Measurements from ENCODE around the gene KIAA0586. TPM values are rescaled to one million over a fixed set of nuclear protein-coding genes. Genes with fewer than 3 reads are reported as not detected.
A peak's percentile ranks its signal among the peaks of the same experiment; 100 is the strongest.

KIAA0586 gene
- polyA plus RNA-seq, 3 donors from 2014 or later: 5.4 to 26.4 (median 10.1) TPM

DNA sequence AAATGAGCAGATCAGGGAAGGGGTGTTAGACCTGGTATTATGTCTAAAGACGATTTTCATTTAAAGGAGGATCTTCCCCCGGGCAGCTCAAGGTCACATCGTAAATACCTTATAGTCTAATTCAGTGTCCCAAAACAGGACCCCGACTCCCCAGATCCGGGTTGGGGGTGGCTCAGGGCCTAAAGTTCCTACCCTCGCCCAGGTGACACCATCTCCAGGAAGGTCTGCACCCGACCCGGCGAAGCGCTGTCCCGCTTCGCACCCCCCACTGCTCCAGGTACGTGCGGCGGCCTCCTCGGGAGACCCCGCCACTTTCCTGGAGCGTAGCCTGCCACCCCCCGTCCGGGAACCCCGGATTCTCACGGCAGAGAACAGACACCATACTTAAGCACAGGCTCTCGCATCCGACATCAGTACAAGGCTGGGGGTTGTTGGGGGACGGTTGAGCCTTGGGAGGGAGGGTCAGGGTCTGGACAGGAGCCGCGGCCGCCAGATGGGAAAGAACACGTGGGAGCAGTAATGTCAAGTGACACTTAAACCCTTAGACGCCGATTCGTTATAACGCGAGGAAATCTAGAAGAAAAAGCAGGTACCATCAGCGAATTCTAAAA, 744 bp upstream of the KIAA0586 start:
- H3K36me3 Mint-ChIP-seq: peaks cover under 1 to 4% (median 2%) of the 10 kb centered on the region in 3 donors
- H3K4me3 Mint-ChIP-seq: peak overlapping the region; percentile 86 to 93 (median 90)
- peaks cover 8 to 18% (median 16%) of the 10 kb centered on the region in 3 donors for H3K27me3 Mint-ChIP-seq (ENCODE audit: low read depth in 3 of 3)
- H3K27ac Mint-ChIP-seq: peak overlapping the region; percentile 93 to 99 (median 95)
- DNase-seq: no peak
- H3K9me3 Mint-ChIP-seq: peaks cover 0 to 2% (median 0%) of the 10 kb centered on the region in 6 donors
- H3K4me1 Mint-ChIP-seq: peaks cover 36 to 49% of the 10 kb centered on the region in 2 donors

DNA sequence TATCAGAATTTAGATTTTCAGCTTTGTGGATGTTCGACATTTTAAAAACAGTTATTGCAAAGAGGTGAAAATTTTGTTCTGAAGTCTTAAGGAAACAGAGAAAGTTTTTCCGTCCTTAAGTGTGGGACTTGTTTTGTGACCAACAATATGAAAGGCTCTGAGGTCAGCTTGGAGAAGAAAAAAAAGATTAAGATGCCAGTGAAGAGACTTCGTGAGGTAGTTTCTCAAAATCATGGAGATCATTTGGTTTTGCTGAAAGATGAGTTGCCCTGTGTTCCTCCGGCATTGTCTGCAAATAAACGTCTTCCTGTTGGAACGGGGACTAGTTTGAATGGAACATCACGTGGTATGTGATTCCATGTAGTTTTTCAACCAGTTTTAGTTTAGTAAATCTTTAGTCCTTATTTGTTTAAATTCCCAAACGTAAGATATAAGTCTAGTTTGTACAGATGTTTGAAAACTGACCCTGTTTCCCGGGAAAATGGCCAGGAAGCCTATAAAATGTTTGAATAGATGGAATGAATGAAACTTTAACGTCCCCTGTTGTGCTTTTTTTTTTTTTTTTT, 682 bp downstream of the KIAA0586 start:
- peaks cover 3 to 8% (median 5%) of the 10 kb centered on the region in 3 donors for H3K36me3 Mint-ChIP-seq
- peaks cover 36 to 49% of the 10 kb centered on the region in 2 donors for H3K4me1 Mint-ChIP-seq
- peaks cover 8 to 18% (median 16%) of the 10 kb centered on the region in 3 donors for H3K27me3 Mint-ChIP-seq (ENCODE audit: low read depth in 3 of 3)
- peak overlapping the region; percentile 86 to 93 (median 90) for H3K4me3 Mint-ChIP-seq
- DNase-seq: no peak
- peaks cover 0 to 2% (median 0%) of the 10 kb centered on the region in 6 donors for H3K9me3 Mint-ChIP-seq
- H3K27ac Mint-ChIP-seq: peak overlapping the region; percentile 93 to 99 (median 95)

GRCh38 chr14:58430156-58430555, 2.6 kb downstream of the KIAA0586 start:
- Mint-ChIP-seq H3K36me3 (peaks cover 12 to 24% (median 14%) of the 10 kb centered on the region in 3 donors), H3K4me3 (peak overlapping the region in 1 of 5 donors; percentile 44), H3K4me1 (peaks cover 32 to 43% of the 10 kb centered on the region in 2 donors), H3K27ac (peak overlapping the region in 4 of 6 donors; percentile 14 to 99 (median 38)), H3K9me3 (peaks cover 0 to 2% (median 0%) of the 10 kb centered on the region in 6 donors), H3K27me3 (ENCODE audit: low read depth in 3 of 3) (peaks cover 8 to 18% (median 16%) of the 10 kb centered on the region in 3 donors)
- no peak for DNase-seq

DNA sequence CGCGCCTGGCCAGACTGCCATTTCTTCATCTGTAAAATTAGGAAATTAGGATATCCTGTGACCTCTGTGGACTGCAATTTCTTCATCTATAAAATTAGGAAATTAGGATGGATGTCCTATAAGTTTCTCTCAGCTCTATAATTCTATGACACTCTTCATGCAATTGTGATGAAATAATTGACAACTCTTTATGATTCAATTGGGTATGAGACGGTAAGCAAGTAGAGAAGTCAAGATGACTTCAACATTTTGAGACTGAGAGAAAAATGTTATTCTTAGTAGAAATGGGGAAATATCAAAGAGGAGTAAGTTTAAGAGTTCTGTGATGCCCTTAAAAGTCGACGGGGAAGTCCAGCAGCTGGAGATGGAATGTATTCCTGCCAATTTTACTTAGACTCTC, 12.0 kb downstream of the KIAA0586 start:
- Mint-ChIP-seq H3K36me3 (peaks cover 8 to 36% (median 11%) of the 10 kb centered on the region in 3 donors), H3K9me3 (no peaks in the 10 kb centered on the region), H3K4me3 (no peak overlapping the region), H3K27ac (peak overlapping the region in 2 of 6 donors; percentile 2 to 30), H3K27me3 (ENCODE audit: low read depth in 3 of 3) (peaks cover 0 to 1% (median 0%) of the 10 kb centered on the region in 3 donors), H3K4me1 (peaks cover 0 to 2% of the 10 kb centered on the region in 2 donors)
- no peak for DNase-seq

- Mint-ChIP-seq H3K27me3 (ENCODE audit: low read depth in 3 of 3) (no peaks in the 10 kb centered on the region), H3K9me3 (no peaks in the 10 kb centered on the region), H3K36me3 (peaks cover 0 to 32% (median 16%) of the 10 kb centered on the region in 3 donors), H3K4me3 (no peak overlapping the region), H3K4me1 (no peaks in the 10 kb centered on the region), H3K27ac (no peak overlapping the region)
- DNase-seq: no peak
Measured at GRCh38 chr14:58444627-58445026, 17.1 kb downstream of the KIAA0586 start.

GRCh38 chr14:58455593-58456265, 28.2 kb downstream of the KIAA0586 start:
- H3K27ac Mint-ChIP-seq: peak overlapping the region in 1 of 6 donors; percentile 7
- DNase-seq: no peak
- H3K4me3 Mint-ChIP-seq: no peak overlapping the region
- H3K27me3 Mint-ChIP-seq (ENCODE audit: low read depth in 3 of 3): no peaks in the 10 kb centered on the region
- H3K36me3 Mint-ChIP-seq: peaks cover 27 to 55% (median 36%) of the 10 kb centered on the region in 3 donors
- no peaks in the 10 kb centered on the region for H3K4me1 Mint-ChIP-seq
- no peaks in the 10 kb centered on the region for H3K9me3 Mint-ChIP-seq

DNA sequence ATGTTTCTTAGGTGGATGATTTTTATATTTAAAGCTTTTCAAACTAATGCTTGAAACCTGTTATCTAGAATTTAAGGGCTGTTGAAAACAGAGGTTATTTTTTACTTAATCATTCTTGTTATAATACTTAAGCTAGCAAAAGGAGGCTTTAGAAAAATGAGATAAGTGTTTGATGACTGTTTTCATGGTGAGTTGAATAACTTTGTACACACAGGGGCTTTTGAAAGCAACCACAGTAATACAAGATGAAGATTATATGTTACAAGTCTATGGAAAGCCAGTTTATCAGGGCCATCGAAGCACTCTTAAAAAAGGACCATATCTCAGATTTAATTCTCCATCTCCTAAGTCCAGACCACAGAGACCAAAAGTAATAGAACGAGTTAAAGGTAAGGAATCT, 33.3 kb downstream of the KIAA0586 start:
- Mint-ChIP-seq H3K9me3 (no peaks in the 10 kb centered on the region), H3K4me1 (no peaks in the 10 kb centered on the region), H3K27ac (no peak overlapping the region), H3K4me3 (no peak overlapping the region), H3K36me3 (peaks cover 31 to 60% (median 43%) of the 10 kb centered on the region in 3 donors), H3K27me3 (ENCODE audit: low read depth in 3 of 3) (no peaks in the 10 kb centered on the region)
- DNase-seq: no peak

DNA sequence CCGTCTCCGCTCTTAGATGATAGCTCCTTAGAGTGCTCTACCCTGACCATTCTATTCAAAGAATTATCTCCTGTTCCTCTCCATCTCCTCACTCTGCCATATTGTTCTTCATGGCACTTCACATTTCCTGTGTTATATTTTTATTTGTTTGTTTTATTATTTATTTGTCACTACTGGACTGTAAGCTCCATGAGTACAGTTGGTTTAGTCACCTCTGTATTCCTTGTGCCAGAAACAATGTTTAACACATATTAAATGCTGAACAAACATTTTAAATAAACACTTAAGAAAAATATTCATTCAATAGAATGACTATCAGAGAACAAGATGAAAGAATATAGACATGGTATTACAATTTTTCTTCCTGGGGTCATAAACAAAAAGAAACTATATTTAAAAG, 35.6 kb downstream of the KIAA0586 start:
- Mint-ChIP-seq H3K9me3 (no peaks in the 10 kb centered on the region), H3K27ac (no peak overlapping the region), H3K4me1 (no peaks in the 10 kb centered on the region), H3K27me3 (ENCODE audit: low read depth in 3 of 3) (no peaks in the 10 kb centered on the region), H3K36me3 (peaks cover 33 to 52% (median 35%) of the 10 kb centered on the region in 3 donors), H3K4me3 (no peak overlapping the region)
- DNase-seq: no peak

DNA sequence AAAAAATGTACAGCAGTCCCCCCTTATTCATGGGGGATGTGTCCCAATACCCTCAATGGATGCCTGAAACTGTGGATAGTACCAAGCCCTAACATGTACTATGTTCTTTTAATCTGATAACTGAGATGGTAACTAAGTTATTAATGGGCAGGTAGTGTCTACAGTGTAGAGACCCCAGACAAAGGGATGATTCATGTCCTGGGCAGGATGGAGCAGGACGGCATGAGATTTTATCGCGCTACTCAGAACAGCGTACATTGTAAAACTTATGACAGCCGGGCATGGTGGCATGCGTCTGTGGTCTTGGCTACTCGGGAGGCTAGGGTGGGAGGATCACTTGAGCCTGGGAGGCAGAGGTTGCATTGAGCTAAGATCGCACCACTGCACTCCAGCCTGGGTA, 37.1 kb downstream of the KIAA0586 start:
- H3K27ac Mint-ChIP-seq: peak overlapping the region in 1 of 6 donors; percentile 33
- no peak for DNase-seq
- H3K4me1 Mint-ChIP-seq: no peaks in the 10 kb centered on the region
- H3K9me3 Mint-ChIP-seq: no peaks in the 10 kb centered on the region
- peaks cover 31 to 57% (median 35%) of the 10 kb centered on the region in 3 donors for H3K36me3 Mint-ChIP-seq
- H3K4me3 Mint-ChIP-seq: no peak overlapping the region
- no peaks in the 10 kb centered on the region for H3K27me3 Mint-ChIP-seq (ENCODE audit: low read depth in 3 of 3)

- Mint-ChIP-seq H3K9me3 (no peaks in the 10 kb centered on the region), H3K27ac (no peak overlapping the region), H3K27me3 (ENCODE audit: low read depth in 3 of 3) (no peaks in the 10 kb centered on the region), H3K4me3 (no peak overlapping the region), H3K4me1 (no peaks in the 10 kb centered on the region), H3K36me3 (peaks cover 31 to 49% (median 35%) of the 10 kb centered on the region in 3 donors)
- DNase-seq: no peak
Measured at GRCh38 chr14:58465421-58465820, 37.9 kb downstream of the KIAA0586 start.

DNA sequence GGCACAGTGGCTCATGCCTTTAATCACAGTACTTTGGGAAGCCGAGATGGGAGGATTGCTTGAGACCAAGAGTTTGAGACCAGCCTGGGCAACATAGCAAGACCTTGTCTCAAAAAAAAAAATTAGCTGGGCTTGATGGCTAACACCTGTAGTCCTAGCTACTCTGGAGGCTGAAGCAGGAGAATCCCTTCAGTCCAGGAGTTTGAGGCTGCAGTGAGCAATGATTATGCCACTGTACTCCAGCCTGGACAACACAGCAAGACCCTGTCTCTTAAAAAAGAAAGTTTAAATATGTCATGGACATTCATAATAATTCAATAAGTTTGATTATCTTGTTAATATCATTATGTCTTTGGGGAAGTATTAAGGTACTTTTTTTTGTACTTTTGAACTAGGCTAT, 38.9 kb downstream of the KIAA0586 start:
- peaks cover 26 to 47% (median 32%) of the 10 kb centered on the region in 3 donors for H3K36me3 Mint-ChIP-seq
- peak overlapping the region in 1 of 6 donors; percentile 21 for H3K27ac Mint-ChIP-seq
- no peaks in the 10 kb centered on the region for H3K27me3 Mint-ChIP-seq (ENCODE audit: low read depth in 3 of 3)
- no peaks in the 10 kb centered on the region for H3K9me3 Mint-ChIP-seq
- H3K4me1 Mint-ChIP-seq: no peaks in the 10 kb centered on the region
- no peak overlapping the region for H3K4me3 Mint-ChIP-seq
- DNase-seq: no peak

DNA sequence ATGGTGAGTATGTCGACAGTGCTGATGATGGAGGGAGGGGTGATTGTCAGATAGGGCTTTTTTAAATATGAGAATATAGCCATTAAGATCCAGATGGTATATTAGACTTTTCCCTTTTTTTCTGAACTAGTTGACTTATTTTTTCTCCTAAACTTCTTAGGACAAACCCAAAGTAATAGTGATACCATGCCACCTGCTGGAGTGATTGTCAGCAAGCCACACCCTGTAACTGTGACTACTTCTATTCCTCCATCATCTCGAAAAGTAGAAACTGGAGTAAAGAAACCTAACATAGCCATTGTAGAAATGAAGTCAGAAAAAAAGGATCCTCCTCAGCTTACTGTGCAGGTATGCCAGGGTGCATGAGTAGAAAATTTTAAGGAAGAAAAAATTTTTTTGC, 40.1 kb downstream of the KIAA0586 start:
- Mint-ChIP-seq H3K4me1 (no peaks in the 10 kb centered on the region), H3K27ac (no peak overlapping the region), H3K36me3 (peaks cover 23 to 50% (median 33%) of the 10 kb centered on the region in 3 donors), H3K27me3 (ENCODE audit: low read depth in 3 of 3) (no peaks in the 10 kb centered on the region), H3K9me3 (no peaks in the 10 kb centered on the region), H3K4me3 (no peak overlapping the region)
- DNase-seq: no peak

- H3K4me1 Mint-ChIP-seq: no peaks in the 10 kb centered on the region
- no peak for DNase-seq
- peaks cover 17 to 45% (median 27%) of the 10 kb centered on the region in 3 donors for H3K36me3 Mint-ChIP-seq
- no peaks in the 10 kb centered on the region for H3K9me3 Mint-ChIP-seq
- H3K27ac Mint-ChIP-seq: peak overlapping the region in 1 of 6 donors; percentile 5
- H3K4me3 Mint-ChIP-seq: no peak overlapping the region
- no peaks in the 10 kb centered on the region for H3K27me3 Mint-ChIP-seq (ENCODE audit: low read depth in 3 of 3)
Measured at GRCh38 chr14:58469309-58469708, 41.8 kb downstream of the KIAA0586 start.

- no peak overlapping the region for H3K4me3 Mint-ChIP-seq
- DNase-seq: no peak
- H3K27me3 Mint-ChIP-seq (ENCODE audit: low read depth in 3 of 3): no peaks in the 10 kb centered on the region
- H3K9me3 Mint-ChIP-seq: no peaks in the 10 kb centered on the region
- H3K36me3 Mint-ChIP-seq: peaks cover 27 to 53% (median 33%) of the 10 kb centered on the region in 3 donors
- H3K4me1 Mint-ChIP-seq: no peaks in the 10 kb centered on the region
- H3K27ac Mint-ChIP-seq: no peak overlapping the region
Measured at GRCh38 chr14:58476320-58476719, 48.8 kb downstream of the KIAA0586 start.
